T1000 (cell line): Measurements from ENCODE around the gene MTA1.

Source experiments
- DNase-seq: peaks from one replicate; lab custom pipeline; 2025; ENCODE audit warnings: mixed read lengths; lab: John Stamatoyannopoulos, UW

Gene MTA1

GRCh38 chr14:105410642-105411016 lies 9.0 kb upstream of the MTA1 start:
- no peak for DNase-seq

GRCh38 chr14:105411017-105411941 lies 8.3 kb upstream of the MTA1 start:
- DNase-seq, result peak; percentile 48

GRCh38 chr14:105411985-105412770 lies 7.4 kb upstream of the MTA1 start:
- no peak for DNase-seq

GRCh38 chr14:105412771-105413543 lies 6.7 kb upstream of the MTA1 start:
- no peak for DNase-seq

GRCh38 chr14:105413544-105413886 lies 6.1 kb upstream of the MTA1 start:
- no peak for DNase-seq

GRCh38 chr14:105414456-105415371 lies 4.9 kb upstream of the MTA1 start:
- no peak for DNase-seq

GRCh38 chr14:105415481-105416428 lies 3.9 kb upstream of the MTA1 start:
- no peak for DNase-seq

- no peak for DNase-seq
Observed at GRCh38 chr14:105416671-105417070, 3.0 kb upstream of the MTA1 start.

GRCh38 chr14:105417690-105418121 lies 1.9 kb upstream of the MTA1 start:
- DNase-seq, result no peak

GRCh38 chr14:105418269-105419194 lies 1.1 kb upstream of the MTA1 start:
- DNase-seq, result no peak

GRCh38 chr14:105420101-105420973 lies 710 bp downstream of the MTA1 start:
- no peak for DNase-seq

- DNase-seq, result no peak
Observed at GRCh38 chr14:105420974-105421674, 1.5 kb downstream of the MTA1 start.

- no peak for DNase-seq
Observed at GRCh38 chr14:105421723-105422615, 2.3 kb downstream of the MTA1 start.

GRCh38 chr14:105422695-105423487 lies 3.3 kb downstream of the MTA1 start:
- no peak for DNase-seq

GRCh38 chr14:105423488-105424195 lies 4.0 kb downstream of the MTA1 start:
- DNase-seq, result no peak
